Sigmoid colon (tissue), 7 donors: Measurements from ENCODE around the gene ABLIM3. TPM values are rescaled to one million over a fixed set of nuclear protein-coding genes. Genes with fewer than 3 reads are reported as not detected.

Source experiments
- DNase-seq: peaks from one replicate; pipeline ENCODE4 v3.0.0-alpha.2; 2019
- H3K27ac ChIP-seq, 4 donors: fragments of 200-600 bp; sonication (generic); one replicate each; pipeline ENCODE4 v1.5.1; 2016 to 2019; ENCODE audit warnings: mild to moderate bottlenecking in 1 of 4
- H3K27me3 ChIP-seq, 3 donors: fragments of 200-600 bp; sonication (generic); one replicate each; pipeline ENCODE4 v1.5.1; 2019; ENCODE audit warnings: mild to moderate bottlenecking in 1 of 3
- H3K36me3 ChIP-seq, 4 donors: fragments of 200-600 bp; sonication (generic); one replicate each; pipeline ENCODE4 v1.5.1; 2016 to 2019
- H3K4me1 ChIP-seq, 4 donors: fragments of 200-600 bp; sonication (generic); one replicate each; pipeline ENCODE4 v1.5.1; 2017 to 2019
- H3K4me3 ChIP-seq, 4 donors: fragments of 200-600 bp; sonication (generic); one replicate each; pipeline ENCODE4 v1.5.1; 2017 to 2019; ENCODE audit warnings: mild to moderate bottlenecking in 2 of 4, moderate library complexity in 1 of 4
- H3K9me3 ChIP-seq, 4 donors: fragments of 200-600 bp in 3 of 4; sonication (generic) in 3 of 4; one replicate each; pipeline versions ENCODE4 v1.5.1 to v1.6.1; 2013 to 2019
- EP300 ChIP-seq, 4 donors: sonication (generic); formaldehyde crosslinking; IDR thresholded peaks; one replicate each; pipeline ENCODE4 v1.6.1; 2017; ENCODE audit warnings: antibody characterized with exemption in 4 of 4
- POLR2A ChIP-seq, 2 donors: fragments of 450-650 bp; IDR thresholded peaks; one replicate each; pipeline ENCODE4 v1.6.1; 2016; ENCODE audit warnings: antibody characterized with exemption in 2 of 2, mild to moderate bottlenecking in 2 of 2, moderate library complexity in 2 of 2
- POLR2AphosphoS5 ChIP-seq, 4 donors: sonication (generic); formaldehyde crosslinking; IDR thresholded peaks; one replicate each; pipeline ENCODE4 v1.6.1; 2017; ENCODE audit warnings: antibody characterized with exemption in 4 of 4
- WGBS, 2 donors: extraction: QIAGEN DNeasy Blood & Tissue Kit; methylation state at CpG; one replicate each; pipeline ENCODE4 v1.1.7; 2013; 5-methylcytosine and 5-hydroxymethylcytosine counted together
- intact Hi-C: fragments of 100-400 bp; cut with DNase I; formaldehyde crosslinking; loops from one replicate; pipeline ENCODE4 v1.15.1; 2023
- polyA plus RNA-seq, 3 donors: library from polyadenylated mRNA; stranded (reverse); fragments of 200-250 nt; gene quantifications; one replicate each; pipeline ENCODE4 v1.2.3, GENCODE V29; 2013
- total RNA-seq, 4 donors: library from RNA; depleted of rRNA; stranded (reverse); fragments of >200 nt; gene quantifications; one replicate each; pipeline ENCODE4 v1.1.0, GENCODE V29; 2016
- TF ChIP-seq, protein P1 (sequence below), 4 experiments: fragments of 450-650 bp in 3 of 4; fragments of 200-600 bp in 1 of 4; IDR thresholded peaks; one replicate each; pipeline ENCODE4 v1.5.1; 2016 to 2019; ENCODE audit warnings: antibody characterized with exemption in 4 of 4, mild to moderate bottlenecking in 3 of 4, moderate library complexity in 2 of 4
- donor health status: healthy with polysubstance abuse.
- donor health status: Bipolar disorder and iron deficiency.
- donor health status: healthy.

ABLIM3 gene
- total and polyA plus RNA-seq, 7 donors = 5.8 to 19.9 (median 11.4) TPM

DNA sequence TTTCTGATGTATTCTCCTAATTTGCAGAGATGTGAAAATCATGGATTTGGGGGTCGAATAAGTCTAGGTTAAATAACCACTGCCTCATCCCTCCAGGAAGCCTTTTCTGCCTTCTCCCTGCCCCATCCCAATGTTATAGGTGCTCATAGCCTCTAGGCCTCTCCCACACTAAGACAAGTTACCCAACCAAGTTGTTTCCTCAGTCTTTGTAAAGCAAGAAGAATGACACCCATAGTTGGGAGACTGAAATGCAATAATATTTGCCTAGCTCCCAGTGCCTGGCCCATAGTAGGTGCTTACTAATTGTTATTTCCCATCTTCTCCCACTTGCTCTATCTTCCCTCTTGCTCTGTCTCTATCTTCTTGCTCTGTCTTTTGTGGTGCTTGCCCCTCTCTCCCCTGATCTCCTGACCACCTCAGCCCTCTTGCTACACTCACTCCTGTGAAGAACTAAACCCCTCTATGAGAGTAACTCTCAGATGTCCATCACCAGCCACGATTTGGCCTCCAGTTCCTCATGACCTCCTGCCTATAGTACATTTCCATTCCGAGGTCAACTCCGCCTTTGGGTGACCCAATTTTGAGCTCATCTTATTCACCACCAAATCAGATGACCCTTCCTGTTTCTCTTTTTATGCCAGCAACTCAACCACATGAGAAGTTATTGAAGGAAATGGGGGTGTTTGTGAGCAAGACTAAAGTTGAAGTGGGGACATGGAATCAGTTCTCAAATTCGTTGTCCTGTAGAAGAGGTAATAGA, 137.3 kb downstream of the ABLIM3 start:
- no peaks in the 10 kb centered on the region for H3K27me3 ChIP-seq
- H3K36me3 ChIP-seq = no peaks in the 10 kb centered on the region
- 75 to 81% methylated on average over 5 of the region's 5 CpGs for WGBS, 2 donors
- no peak overlapping the region for H3K4me3 ChIP-seq
- TF ChIP-seq POLR2AphosphoS5 (IDR thresholded peaks at IDR 0.05) (no peak), EP300 (IDR thresholded peaks at IDR 0.05) (no peak), POLR2A (IDR thresholded peaks at IDR 0.05) (no peak)
- TF ChIP-seq, protein P1, sequence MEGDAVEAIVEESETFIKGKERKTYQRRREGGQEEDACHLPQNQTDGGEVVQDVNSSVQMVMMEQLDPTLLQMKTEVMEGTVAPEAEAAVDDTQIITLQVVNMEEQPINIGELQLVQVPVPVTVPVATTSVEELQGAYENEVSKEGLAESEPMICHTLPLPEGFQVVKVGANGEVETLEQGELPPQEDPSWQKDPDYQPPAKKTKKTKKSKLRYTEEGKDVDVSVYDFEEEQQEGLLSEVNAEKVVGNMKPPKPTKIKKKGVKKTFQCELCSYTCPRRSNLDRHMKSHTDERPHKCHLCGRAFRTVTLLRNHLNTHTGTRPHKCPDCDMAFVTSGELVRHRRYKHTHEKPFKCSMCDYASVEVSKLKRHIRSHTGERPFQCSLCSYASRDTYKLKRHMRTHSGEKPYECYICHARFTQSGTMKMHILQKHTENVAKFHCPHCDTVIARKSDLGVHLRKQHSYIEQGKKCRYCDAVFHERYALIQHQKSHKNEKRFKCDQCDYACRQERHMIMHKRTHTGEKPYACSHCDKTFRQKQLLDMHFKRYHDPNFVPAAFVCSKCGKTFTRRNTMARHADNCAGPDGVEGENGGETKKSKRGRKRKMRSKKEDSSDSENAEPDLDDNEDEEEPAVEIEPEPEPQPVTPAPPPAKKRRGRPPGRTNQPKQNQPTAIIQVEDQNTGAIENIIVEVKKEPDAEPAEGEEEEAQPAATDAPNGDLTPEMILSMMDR (IDR thresholded peaks at IDR 0.05) = no peak
- H3K9me3 ChIP-seq = no peaks in the 10 kb centered on the region
- peaks cover 0 to 3% (median 0%) of the 10 kb centered on the region in 4 donors for H3K4me1 ChIP-seq
- intact Hi-C loops = no loop called here
- no peak for DNase-seq
- H3K27ac ChIP-seq = peak overlapping the region in 1 of 4 donors; percentile 20

DNA sequence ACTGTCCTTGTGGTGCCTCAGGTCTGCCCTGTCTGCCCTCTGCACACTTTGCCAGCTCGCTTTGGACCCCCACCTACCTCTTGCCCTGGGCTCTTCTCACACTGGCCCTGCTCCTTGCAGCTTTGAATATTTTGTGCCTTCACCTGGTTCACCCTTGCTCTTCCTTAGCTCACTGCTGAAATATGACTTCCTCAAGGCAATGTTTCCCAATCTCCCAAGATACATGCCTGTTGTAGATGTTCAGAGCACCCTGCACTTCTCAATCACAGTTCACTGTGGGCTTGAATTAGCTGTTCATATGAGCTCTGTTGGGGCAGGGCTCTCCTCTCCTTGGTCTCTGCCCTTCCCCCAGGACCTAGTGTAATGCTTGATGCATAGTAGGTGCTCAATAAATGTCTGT, 138.4 kb downstream of the ABLIM3 start:
- TF ChIP-seq POLR2AphosphoS5 (IDR thresholded peaks at IDR 0.05) = no peak
- TF ChIP-seq EP300 (IDR thresholded peaks at IDR 0.05) = no peak
- no peak for TF ChIP-seq POLR2A (IDR thresholded peaks at IDR 0.05)
- TF ChIP-seq, protein P1 (IDR thresholded peaks at IDR 0.05) = no peak
- intact Hi-C loops = no loop called here
- no peaks in the 10 kb centered on the region for H3K9me3 ChIP-seq
- WGBS, 2 donors = 75 to 84% methylated on average over 1 of the region's 1 CpG
- no peak overlapping the region for H3K27ac ChIP-seq
- peaks cover 0 to 3% (median 0%) of the 10 kb centered on the region in 4 donors for H3K4me1 ChIP-seq
- H3K27me3 ChIP-seq = no peaks in the 10 kb centered on the region
- H3K36me3 ChIP-seq = no peaks in the 10 kb centered on the region
- H3K4me3 ChIP-seq = no peak overlapping the region
- no peak for DNase-seq

DNA sequence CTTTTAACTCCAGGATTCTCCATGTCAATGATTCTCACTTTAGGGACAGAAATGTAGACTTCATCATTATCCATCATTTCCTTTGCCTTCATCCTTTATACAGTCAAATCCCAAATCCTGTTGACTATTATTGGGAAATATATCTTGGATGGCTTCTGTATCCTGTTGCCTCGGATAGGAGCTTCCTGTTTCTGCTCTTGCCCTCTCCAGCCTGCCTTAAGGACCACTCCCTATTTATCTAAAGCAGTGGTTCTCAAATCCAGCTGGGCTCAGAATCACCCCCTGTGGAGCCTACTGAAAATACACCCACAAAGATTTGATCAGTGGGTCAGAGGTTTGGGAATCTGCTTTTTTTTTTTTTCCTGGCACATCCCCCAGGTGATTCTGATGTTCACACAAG, 138.8 kb downstream of the ABLIM3 start:
- Histone ChIP-seq H3K27me3 (no peaks in the 10 kb centered on the region), H3K4me1 (peaks cover 0 to 3% (median 0%) of the 10 kb centered on the region in 4 donors), H3K27ac (no peak overlapping the region), H3K36me3 (no peaks in the 10 kb centered on the region), H3K9me3 (no peaks in the 10 kb centered on the region), H3K4me3 (no peak overlapping the region)
- TF ChIP-seq, protein P1 (IDR thresholded peaks at IDR 0.05) = no peak
- TF ChIP-seq POLR2AphosphoS5 (IDR thresholded peaks at IDR 0.05) (no peak), POLR2A (IDR thresholded peaks at IDR 0.05) (no peak), EP300 (IDR thresholded peaks at IDR 0.05) (no peak)
- intact Hi-C loops = no loop called here
- 36 to 40% methylated on average over 1 of the region's 1 CpG for WGBS, 2 donors
- no peak for DNase-seq

DNA sequence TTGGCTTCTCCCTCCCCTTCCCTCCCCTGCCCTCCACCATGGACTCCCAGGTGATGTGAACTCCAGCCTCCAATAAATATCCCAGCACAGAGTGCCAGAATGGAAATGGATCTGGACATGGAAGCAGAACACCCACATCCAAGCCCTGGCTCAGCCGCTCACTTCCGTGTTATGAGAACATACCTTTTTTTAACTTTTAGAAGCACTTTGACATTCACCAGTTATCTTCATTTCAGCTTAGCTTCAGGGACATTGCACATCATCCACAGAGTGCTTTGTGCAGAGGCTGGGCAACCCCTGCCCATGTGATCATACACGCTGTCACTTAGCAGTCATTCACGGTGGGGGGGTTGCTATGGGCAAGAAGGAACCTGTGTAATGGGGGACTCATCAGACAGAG, 139.5 kb downstream of the ABLIM3 start:
- no peaks in the 10 kb centered on the region for H3K9me3 ChIP-seq
- H3K4me3 ChIP-seq = no peak overlapping the region
- WGBS, 2 donors = 90 to 91% methylated on average over 4 of the region's 4 CpGs
- H3K27me3 ChIP-seq = no peaks in the 10 kb centered on the region
- no peak for TF ChIP-seq POLR2AphosphoS5 (IDR thresholded peaks at IDR 0.05)
- no peak for TF ChIP-seq EP300 (IDR thresholded peaks at IDR 0.05)
- TF ChIP-seq POLR2A (IDR thresholded peaks at IDR 0.05) = no peak
- TF ChIP-seq, protein P1 (IDR thresholded peaks at IDR 0.05) = no peak
- H3K27ac ChIP-seq = no peak overlapping the region
- H3K36me3 ChIP-seq = no peaks in the 10 kb centered on the region
- intact Hi-C loops = no loop called here
- H3K4me1 ChIP-seq = peaks cover 0 to 3% (median 0%) of the 10 kb centered on the region in 4 donors
- DNase-seq = no peak
